K562 (cell line): ENCODE results near the gene PITX2.

Source experiments
- HNRNPL ChIP-seq: fragments of 200-400 bp; formaldehyde crosslinking; IDR thresholded peaks from 2 replicates; pipeline ENCODE4 v1.6.1; 2017; ENCODE audit warnings: low read depth, mild to moderate bottlenecking, low read length
- MCM3 ChIP-seq: fragments of 450-650 bp; IDR thresholded peaks from 2 replicates; pipeline ENCODE4 v1.6.1; 2016

DNA sequence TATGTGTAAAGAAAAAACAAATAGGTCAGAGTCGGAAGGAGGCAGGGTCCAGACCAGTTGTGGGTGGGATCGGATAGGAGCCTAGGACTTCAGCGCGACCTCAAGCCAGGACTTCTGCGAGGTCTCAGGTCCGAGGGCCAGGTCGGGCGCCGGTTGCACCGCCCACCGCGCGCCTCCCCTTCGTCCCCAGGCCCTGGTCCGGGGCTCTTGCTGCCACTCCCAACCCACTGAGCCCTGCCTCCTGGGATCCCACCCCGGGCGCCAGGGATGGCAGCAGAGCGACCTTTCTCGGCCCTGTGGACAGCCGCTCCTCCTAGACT is 12.3 kb downstream of the PITX2 start:
- TF ChIP-seq HNRNPL = no peak
- TF ChIP-seq MCM3 = no peak
